Measurements from ENCODE around the gene STOX2.

The STOX2 gene

GRCh38 chr4:183905081-183905592, at the start of gene STOX2:
Gene STOX2, plus strand, starts transcription at chr4:183905307. Its CDS starts 1,484 bp downstream, at chr4:183906791.
- no peak for DNase-seq

GRCh38 chr4:183855323-183856190, 49.5 kb upstream of the STOX2 start:
- no peak for DNase-seq

- no peak for DNase-seq
These were observed 48.1 kb upstream of the STOX2 start for GRCh38 chr4:183857040-183857439.

- DNase-seq: no peak
These were observed 47.0 kb upstream of the STOX2 start for GRCh38 chr4:183858011-183858615.

- no peak for DNase-seq
These were observed 45.0 kb upstream of the STOX2 start for GRCh38 chr4:183860119-183860518.

- DNase-seq: no peak
These were observed 44.4 kb upstream of the STOX2 start for GRCh38 chr4:183860731-183861130.

GRCh38 chr4:183861426-183861825, 43.7 kb upstream of the STOX2 start:
- DNase-seq: no peak

GRCh38 chr4:183863155-183863825, 41.8 kb upstream of the STOX2 start:
- no peak for DNase-seq

- DNase-seq: no peak
These were observed 37.9 kb upstream of the STOX2 start for GRCh38 chr4:183867247-183867646.

- DNase-seq: no peak
These were observed 34.1 kb upstream of the STOX2 start for GRCh38 chr4:183870997-183871396.

GRCh38 chr4:183871581-183871980, 33.5 kb upstream of the STOX2 start:
- no peak for DNase-seq

- no peak for DNase-seq
These were observed 32.6 kb upstream of the STOX2 start for GRCh38 chr4:183872531-183872930.

GRCh38 chr4:183873409-183874185, 31.5 kb upstream of the STOX2 start:
- no peak for DNase-seq

GRCh38 chr4:183875251-183875825, 29.8 kb upstream of the STOX2 start:
- DNase-seq: no peak

- DNase-seq: no peak
These were observed 28.7 kb upstream of the STOX2 start for GRCh38 chr4:183876268-183876934.

- DNase-seq: no peak
These were observed 26.7 kb upstream of the STOX2 start for GRCh38 chr4:183878251-183878970.

- no peak for DNase-seq
These were observed 19.8 kb upstream of the STOX2 start for GRCh38 chr4:183885205-183885720.

GRCh38 chr4:183887351-183887750, 17.8 kb upstream of the STOX2 start:
- DNase-seq: no peak

GRCh38 chr4:183888564-183888963, 16.5 kb upstream of the STOX2 start:
- no peak for DNase-seq

GRCh38 chr4:183889190-183889589, 15.9 kb upstream of the STOX2 start:
- DNase-seq: no peak

- DNase-seq: no peak
These were observed 7.9 kb upstream of the STOX2 start for GRCh38 chr4:183897193-183897592.

All from NCI-H1436 treated with DMSO at 0.1 percent for 48 hours (cell line).